ENCODE data around the gene CNBD2. TPM values are rescaled to one million over a fixed set of nuclear protein-coding genes. Genes with fewer than 3 reads are reported as not detected.

CNBD2 gene
- total RNA-seq (2014; rRNA removed; shearing (Covaris generic); ENCODE audit: low replicate concordance) = 8.4 and 10.4 TPM in 2 replicates

GRCh38 chr20:35967979-35968640 is at the start of gene CNBD2:
TSS of gene CNBD2 (plus strand) at chr20:35968590. CDS start at chr20:35968763, 173 bp downstream.
- no peak within 1 kb of the TSS for H3K4me3 ChIP-seq (ENCODE audit: low read length)

DNA sequence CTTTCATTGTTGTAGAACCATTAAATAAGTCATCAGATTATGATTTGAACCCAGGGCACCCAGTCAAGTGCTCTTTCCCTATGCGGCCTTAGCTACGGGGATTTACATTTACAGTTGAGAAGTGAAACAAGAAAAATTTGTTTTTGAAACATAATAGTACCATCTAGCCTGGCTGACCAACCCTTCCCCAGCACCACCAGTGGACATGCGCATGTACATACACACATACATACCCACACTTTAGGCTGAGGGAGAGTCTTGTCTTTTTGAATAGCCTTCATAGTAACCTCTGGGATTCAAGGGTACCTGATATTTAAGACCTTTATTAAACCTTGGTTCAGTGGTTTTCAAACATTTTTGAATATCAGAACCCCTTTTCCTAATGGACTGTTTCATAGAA is 47.9 kb upstream of the CNBD2 start:
- Histone ChIP-seq H3K4me1 (ENCODE audit: low read length) (peaks cover 7% of the 10 kb centered on the region), H3K9me3 (ENCODE audit: low read length) (no peaks in the 10 kb centered on the region), H3K36me3 (ENCODE audit: insufficient read depth, low read length) (peaks cover 7% of the 10 kb centered on the region; the same call in 1 of the 2 replicates), H3K4me3 (ENCODE audit: low read length) (no peak overlapping the region), H2AFZ (ENCODE audit: low read length) (no peak overlapping the region), H3K4me2 (ENCODE audit: low read depth, low read length, poor library complexity, severe bottlenecking) (no peak overlapping the region), H3K9ac (ENCODE audit: low read length) (no peak overlapping the region), H4K20me1 (ENCODE audit: insufficient read depth, low read depth, low read length) (no peaks in the 10 kb centered on the region), H3K27ac (ENCODE audit: low read length) (no peak overlapping the region), H3K9me2 (replicated peaks; ENCODE audit: insufficient read depth, low read length) (no peaks in the 10 kb centered on the region), H3K27me3 (ENCODE audit: low read length) (no peaks in the 10 kb centered on the region), H3K79me2 (ENCODE audit: low read length) (no peaks in the 10 kb centered on the region; the same call in 1 of the 2 replicates)
- DNase-seq = no peak

More at GRCh38 chr20:35967979-35968640, at the start of gene CNBD2:
- no peaks in the 10 kb centered on the region for H3K79me2 ChIP-seq (ENCODE audit: low read length)
- no peak within 1 kb of the TSS for H3K9ac ChIP-seq (ENCODE audit: low read length)
- no peak for DNase-seq
- no peak within 1 kb of the TSS for H2AFZ ChIP-seq (ENCODE audit: low read length)
- no peaks in the 10 kb centered on the region for H3K36me3 ChIP-seq (ENCODE audit: insufficient read depth, low read length)
- peaks cover 5% of the 10 kb centered on the region for H3K4me1 ChIP-seq (ENCODE audit: low read length)
- no peak within 1 kb of the TSS for H3K27ac ChIP-seq (ENCODE audit: low read length)
- H3K9me2 ChIP-seq (replicated peaks; ENCODE audit: insufficient read depth, low read length) = no peaks in the 10 kb centered on the region
- H4K20me1 ChIP-seq (ENCODE audit: insufficient read depth, low read depth, low read length) = no peaks in the 10 kb centered on the region
- H3K9me3 ChIP-seq (ENCODE audit: low read length) = no peaks in the 10 kb centered on the region
- H3K4me2 ChIP-seq (ENCODE audit: low read depth, low read length, poor library complexity, severe bottlenecking) = no peak within 1 kb of the TSS
- H3K27me3 ChIP-seq (ENCODE audit: low read length) = no peaks in the 10 kb centered on the region

- Histone ChIP-seq H3K9ac (ENCODE audit: low read length) (no peak overlapping the region), H3K79me2 (ENCODE audit: low read length) (no peaks in the 10 kb centered on the region), H3K9me3 (ENCODE audit: low read length) (no peaks in the 10 kb centered on the region), H2AFZ (ENCODE audit: low read length) (no peak overlapping the region), H3K36me3 (ENCODE audit: insufficient read depth, low read length) (peaks cover 2% of the 10 kb centered on the region; the same call in 1 of the 2 replicates), H3K4me2 (ENCODE audit: low read depth, low read length, poor library complexity, severe bottlenecking) (no peak overlapping the region), H3K4me1 (ENCODE audit: low read length) (peaks cover 8% of the 10 kb centered on the region), H3K27me3 (ENCODE audit: low read length) (no peaks in the 10 kb centered on the region), H4K20me1 (ENCODE audit: insufficient read depth, low read depth, low read length) (no peaks in the 10 kb centered on the region), H3K27ac (ENCODE audit: low read length) (no peak overlapping the region), H3K4me3 (ENCODE audit: low read length) (no peak overlapping the region), H3K9me2 (replicated peaks; ENCODE audit: insufficient read depth, low read length) (no peaks in the 10 kb centered on the region)
- no peak for DNase-seq
Measured at GRCh38 chr20:35929301-35929700, 39.1 kb upstream of the CNBD2 start.

DNA sequence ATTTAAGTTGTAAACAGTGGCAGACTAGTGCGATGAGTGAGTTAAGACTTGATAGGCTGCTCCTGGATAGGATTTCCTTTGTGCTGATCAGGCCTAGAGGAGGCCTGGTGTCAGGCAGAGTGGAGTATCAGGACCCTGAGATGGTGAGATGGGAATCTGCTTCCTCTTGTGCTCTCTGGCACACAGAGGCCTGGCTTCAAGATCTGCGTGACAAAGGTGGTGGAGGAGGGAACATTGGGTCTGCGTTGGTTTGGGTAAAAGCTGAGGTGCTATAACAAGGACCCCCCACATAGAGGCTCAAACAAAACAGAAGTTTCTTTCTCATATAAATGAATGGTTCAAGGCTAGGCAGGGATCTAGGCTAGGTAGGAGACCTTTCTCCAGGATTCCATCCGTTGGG is 34.3 kb upstream of the CNBD2 start:
- no peaks in the 10 kb centered on the region for H3K36me3 ChIP-seq (ENCODE audit: insufficient read depth, low read length)
- peak overlapping the region; percentile 13; the same call in 1 of the 2 replicates for H3K4me3 ChIP-seq (ENCODE audit: low read length)
- no peaks in the 10 kb centered on the region for H4K20me1 ChIP-seq (ENCODE audit: insufficient read depth, low read depth, low read length)
- peak overlapping the region; percentile 51 for H3K4me2 ChIP-seq (ENCODE audit: low read depth, low read length, poor library complexity, severe bottlenecking)
- H3K27ac ChIP-seq (ENCODE audit: low read length) = peak overlapping the region; percentile 43
- H3K4me1 ChIP-seq (ENCODE audit: low read length) = peaks cover 16% of the 10 kb centered on the region
- H3K27me3 ChIP-seq (ENCODE audit: low read length) = no peaks in the 10 kb centered on the region
- H2AFZ ChIP-seq (ENCODE audit: low read length) = no peak overlapping the region
- peaks cover 18% of the 10 kb centered on the region; the same call in 1 of the 2 replicates for H3K79me2 ChIP-seq (ENCODE audit: low read length)
- DNase-seq = no peak
- no peaks in the 10 kb centered on the region for H3K9me2 ChIP-seq (replicated peaks; ENCODE audit: insufficient read depth, low read length)
- no peaks in the 10 kb centered on the region for H3K9me3 ChIP-seq (ENCODE audit: low read length)
- peak overlapping the region; percentile 36 for H3K9ac ChIP-seq (ENCODE audit: low read length)

DNA sequence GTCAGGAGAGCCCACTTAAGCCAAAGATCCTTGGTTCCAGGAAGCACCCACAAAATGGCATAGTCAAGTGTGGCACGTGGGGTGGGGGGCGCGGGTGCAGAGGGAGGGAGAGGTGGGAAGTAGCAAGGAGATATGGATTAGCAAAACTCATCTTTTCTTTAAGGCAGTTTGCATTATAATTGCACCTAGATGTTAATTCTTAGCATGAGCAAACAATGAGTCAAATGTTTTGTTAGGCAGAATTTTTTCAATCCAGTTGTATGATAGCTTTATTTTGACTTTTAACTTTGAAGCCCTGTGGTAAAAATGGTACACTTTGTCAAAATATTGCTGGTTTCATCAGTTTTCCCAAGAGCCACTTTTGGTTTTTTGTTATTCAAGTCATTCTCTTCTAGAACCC is 29.1 kb upstream of the CNBD2 start:
- no peaks in the 10 kb centered on the region for H3K9me3 ChIP-seq (ENCODE audit: low read length)
- no peak overlapping the region for H3K9ac ChIP-seq (ENCODE audit: low read length)
- no peaks in the 10 kb centered on the region for H4K20me1 ChIP-seq (ENCODE audit: insufficient read depth, low read depth, low read length)
- H3K4me3 ChIP-seq (ENCODE audit: low read length) = no peak overlapping the region
- H3K4me2 ChIP-seq (ENCODE audit: low read depth, low read length, poor library complexity, severe bottlenecking) = no peak overlapping the region
- peaks cover 9% of the 10 kb centered on the region for H3K4me1 ChIP-seq (ENCODE audit: low read length)
- no peak for DNase-seq
- H3K9me2 ChIP-seq (replicated peaks; ENCODE audit: insufficient read depth, low read length) = no peaks in the 10 kb centered on the region
- peaks cover 18% of the 10 kb centered on the region; the same call in 1 of the 2 replicates for H3K79me2 ChIP-seq (ENCODE audit: low read length)
- H3K27me3 ChIP-seq (ENCODE audit: low read length) = no peaks in the 10 kb centered on the region
- H3K27ac ChIP-seq (ENCODE audit: low read length) = no peak overlapping the region
- H3K36me3 ChIP-seq (ENCODE audit: insufficient read depth, low read length) = no peaks in the 10 kb centered on the region
- no peak overlapping the region for H2AFZ ChIP-seq (ENCODE audit: low read length)

GRCh38 chr20:35941620-35942019 is 26.8 kb upstream of the CNBD2 start:
- no peak for DNase-seq
- Histone ChIP-seq H4K20me1 (ENCODE audit: insufficient read depth, low read depth, low read length) (no peaks in the 10 kb centered on the region), H2AFZ (ENCODE audit: low read length) (no peak overlapping the region), H3K79me2 (ENCODE audit: low read length) (0 out of 2 replicates have a peak, but pooled peaks cover 3% of the 10 kb centered on the region), H3K4me3 (ENCODE audit: low read length) (no peak overlapping the region), H3K4me1 (ENCODE audit: low read length) (no peaks in the 10 kb centered on the region), H3K4me2 (ENCODE audit: low read depth, low read length, poor library complexity, severe bottlenecking) (no peak overlapping the region), H3K9me3 (ENCODE audit: low read length) (no peaks in the 10 kb centered on the region), H3K27ac (ENCODE audit: low read length) (no peak overlapping the region), H3K36me3 (ENCODE audit: insufficient read depth, low read length) (no peaks in the 10 kb centered on the region), H3K9ac (ENCODE audit: low read length) (no peak overlapping the region), H3K9me2 (replicated peaks; ENCODE audit: insufficient read depth, low read length) (no peaks in the 10 kb centered on the region), H3K27me3 (ENCODE audit: low read length) (no peaks in the 10 kb centered on the region)

DNA sequence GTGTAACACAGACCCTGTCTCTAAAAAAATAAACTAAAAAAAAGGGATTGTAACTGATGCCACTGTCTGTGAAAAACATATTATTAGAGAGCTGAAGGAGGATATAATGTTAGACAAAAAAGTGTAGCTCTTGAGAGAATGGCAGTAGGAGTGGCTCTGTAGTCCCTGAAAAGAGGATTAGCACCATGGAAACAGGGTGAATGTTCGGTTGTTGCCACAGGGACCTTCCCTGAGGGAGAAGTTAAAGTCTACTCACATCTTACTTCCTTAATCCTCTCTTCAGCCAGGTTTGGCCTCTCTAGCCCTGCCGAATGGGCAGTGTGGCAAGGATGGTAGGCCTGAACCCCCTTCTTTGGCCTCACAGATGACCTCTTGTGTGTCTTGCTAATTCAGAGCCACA is 26.1 kb upstream of the CNBD2 start:
- no peak overlapping the region for H3K4me2 ChIP-seq (ENCODE audit: low read depth, low read length, poor library complexity, severe bottlenecking)
- no peaks in the 10 kb centered on the region for H3K36me3 ChIP-seq (ENCODE audit: insufficient read depth, low read length)

GRCh38 chr20:35947489-35947888 is 20.9 kb upstream of the CNBD2 start:
- Histone ChIP-seq H3K4me3 (ENCODE audit: low read length) (no peak overlapping the region), H3K9me2 (replicated peaks; ENCODE audit: insufficient read depth, low read length) (no peaks in the 10 kb centered on the region), H4K20me1 (ENCODE audit: insufficient read depth, low read depth, low read length) (no peaks in the 10 kb centered on the region), H3K4me1 (ENCODE audit: low read length) (peaks cover 9% of the 10 kb centered on the region), H3K36me3 (ENCODE audit: insufficient read depth, low read length) (peaks cover 4% of the 10 kb centered on the region; the same call in 1 of the 2 replicates), H3K27me3 (ENCODE audit: low read length) (no peaks in the 10 kb centered on the region), H2AFZ (ENCODE audit: low read length) (no peak overlapping the region), H3K4me2 (ENCODE audit: low read depth, low read length, poor library complexity, severe bottlenecking) (no peak overlapping the region), H3K9ac (ENCODE audit: low read length) (no peak overlapping the region), H3K79me2 (ENCODE audit: low read length) (peaks cover 9% of the 10 kb centered on the region), H3K27ac (ENCODE audit: low read length) (no peak overlapping the region), H3K9me3 (ENCODE audit: low read length) (no peaks in the 10 kb centered on the region)
- peak; percentile 81 for DNase-seq

More for the DNA sequence above, 26.1 kb upstream of the CNBD2 start:
- no peaks in the 10 kb centered on the region for H4K20me1 ChIP-seq (ENCODE audit: insufficient read depth, low read depth, low read length)
- H3K4me1 ChIP-seq (ENCODE audit: low read length) = no peaks in the 10 kb centered on the region
- no peaks in the 10 kb centered on the region for H3K27me3 ChIP-seq (ENCODE audit: low read length)
- no peak overlapping the region for H2AFZ ChIP-seq (ENCODE audit: low read length)
- no peaks in the 10 kb centered on the region for H3K79me2 ChIP-seq (ENCODE audit: low read length)
- H3K27ac ChIP-seq (ENCODE audit: low read length) = no peak overlapping the region
- DNase-seq = no peak
- H3K9me2 ChIP-seq (replicated peaks; ENCODE audit: insufficient read depth, low read length) = no peaks in the 10 kb centered on the region
- H3K9me3 ChIP-seq (ENCODE audit: low read length) = no peaks in the 10 kb centered on the region
- no peak overlapping the region for H3K9ac ChIP-seq (ENCODE audit: low read length)
- H3K4me3 ChIP-seq (ENCODE audit: low read length) = no peak overlapping the region
